H1 (cell line): ENCODE results near the gene CNTN6. TPM values are rescaled to one million over a fixed set of nuclear protein-coding genes. Genes with fewer than 3 reads are reported as not detected.
A peak's percentile ranks its signal among the peaks of the same experiment; 100 is the strongest.

Experiments used
- CTCF ChIA-PET: fragments of 300-600 bp; sonication (Branson Sonifier 250); formaldehyde crosslinking; loops from one replicate; lab custom pipeline; 2021; ENCODE audit not compliant: partially characterized antibody; lab: Charles Lee
- POLR2A ChIA-PET: fragments of 300-600 bp; sonication (Branson Sonifier 250); formaldehyde crosslinking; loops from one replicate; lab custom pipeline; 2021; ENCODE audit warnings: inconsistent platforms; ENCODE audit not compliant: partially characterized antibody; lab: Charles Lee
- DNase-seq, 2 experiments: peaks; one replicate each; pipeline versions ENCODE4 v3.0.0 to v3.0.0-alpha.2; 2010 to 2022; ENCODE audit warnings: low spot score in 2 of 2, low read depth in 1 of 2, mixed read lengths in 1 of 2
- FAIRE-seq: peaks from 2 replicates; lab custom pipeline; 2011; peaks lifted over from hg19 to GRCh38; lab: Jason Lieb, UNC
- H2AFZ ChIP-seq: 2 replicates; pipeline ENCODE4 v1.8.1; 2012; ENCODE audit warnings: low read length, inconsistent platforms
- H2AK5ac ChIP-seq: 2 replicates; pipeline ENCODE4 v1.6.1; 2013; ENCODE audit warnings: low read depth, low read length
- H2BK120ac ChIP-seq: replicated peaks from 2 replicates; pipeline ENCODE3; 2013; ENCODE audit warnings: low read depth, low read length, inconsistent platforms
- H2BK12ac ChIP-seq: 2 replicates; pipeline ENCODE4 v1.6.1; 2013; ENCODE audit warnings: low read depth, low read length
- H2BK15ac ChIP-seq: 2 replicates; pipeline ENCODE4 v1.6.1; 2013; ENCODE audit warnings: low read length
- H2BK20ac ChIP-seq: 2 replicates; pipeline ENCODE4 v1.6.1; 2013; ENCODE audit warnings: low read length
- H2BK5ac ChIP-seq: 2 replicates; pipeline ENCODE4 v1.6.1; 2013; ENCODE audit warnings: low read depth, low read length
- H3K14ac ChIP-seq: 2 replicates; pipeline ENCODE4 v1.6.1; 2013; ENCODE audit warnings: inconsistent platforms; ENCODE audit not compliant: insufficient read length
- H3K18ac ChIP-seq: 2 replicates; pipeline ENCODE4 v1.6.1; 2013; ENCODE audit warnings: low read length; ENCODE audit errors: extremely low read depth
- H3K23ac ChIP-seq: 2 replicates; pipeline ENCODE4 v1.6.1; 2013; ENCODE audit warnings: inconsistent platforms; ENCODE audit not compliant: insufficient read length
- H3K23me2 ChIP-seq: 2 replicates; pipeline ENCODE4 v1.6.1; 2013; ENCODE audit warnings: low read depth, low read length
- H3K27ac ChIP-seq: 2 replicates; pipeline ENCODE4 v1.6.1; 2011; ENCODE audit warnings: low read depth, low read length, inconsistent platforms
- H3K27me3 ChIP-seq, 4 experiments: replicated peaks in 1 of 4; 1 replicate in 1 of 4; 2 replicates in 3 of 4; pipeline versions ENCODE4 v1.6.1 to v1.8.1; 2011 to 2013; ENCODE audit warnings: low read length in 3 of 4, mild to moderate bottlenecking in 3 of 4, inconsistent platforms in 2 of 4, mixed read lengths in 2 of 4, moderate library complexity in 1 of 4; ENCODE audit not compliant: control insufficient read depth in 3 of 4, insufficient read depth in 3 of 4; ENCODE audit errors: extremely low read depth in 1 of 4
- H3K36me3 ChIP-seq, 4 experiments: 2 replicates each; pipeline versions ENCODE4 v1.6.1 to v1.8.1; 2011 to 2013; ENCODE audit warnings: mild to moderate bottlenecking in 4 of 4, low read length in 3 of 4, moderate library complexity in 2 of 4, control low read depth in 1 of 4, inconsistent platforms in 1 of 4; ENCODE audit not compliant: insufficient read depth in 4 of 4, control insufficient read depth in 2 of 4
- H3K4ac ChIP-seq: replicated peaks from 2 replicates; pipeline ENCODE3; 2013; ENCODE audit warnings: low read length, low read depth, mixed read lengths, inconsistent platforms; ENCODE audit not compliant: insufficient read length
- H3K4me1 ChIP-seq, 4 experiments: replicated peaks in 1 of 4; 1 replicate in 1 of 4; 2 replicates in 3 of 4; pipeline versions ENCODE4 v1.6.1 to v1.8.1; 2011 to 2013; ENCODE audit warnings: low read length in 3 of 4, inconsistent platforms in 2 of 4, mixed read lengths in 1 of 4; ENCODE audit not compliant: insufficient read depth in 4 of 4, control insufficient read depth in 3 of 4
- H3K4me2 ChIP-seq, 2 experiments: 2 replicates each; pipeline versions ENCODE4 v1.6.1 to v1.8.1; 2011 to 2013; ENCODE audit warnings: low read depth in 2 of 2, low read length in 2 of 2, control low read depth in 1 of 2, inconsistent platforms in 1 of 2, mild to moderate bottlenecking in 1 of 2; ENCODE audit not compliant: insufficient read depth in 1 of 2
- H3K4me3 ChIP-seq, 4 experiments: fragments of 200-600, 300-600 bp in 1 of 4; sonication (generic), shearing (Covaris generic), sonication (Bioruptor Twin) in 1 of 4; 2 replicates each; pipeline versions ENCODE4 v1.5.1 to v1.8.1; 2011 to 2016; ENCODE audit warnings: low read length in 4 of 4, low read depth in 3 of 4, control low read depth in 2 of 4, inconsistent platforms in 2 of 4, mild to moderate bottlenecking in 2 of 4, mixed read lengths in 1 of 4, moderate library complexity in 1 of 4; ENCODE audit not compliant: insufficient read depth in 2 of 4; ENCODE audit errors: extremely low read depth in 1 of 4
- H3K56ac ChIP-seq: replicated peaks from 2 replicates; pipeline ENCODE3; 2013; ENCODE audit warnings: low read depth, mild to moderate bottlenecking, mixed read lengths, low read length, inconsistent platforms; ENCODE audit not compliant: insufficient read length
- H3K79me1 ChIP-seq: 2 replicates; pipeline ENCODE4 v1.6.1; 2013; ENCODE audit warnings: low read depth, low read length, control low read depth
- H3K79me2 ChIP-seq, 2 experiments: 2 replicates each; pipeline versions ENCODE4 v1.6.1 to v1.8.1; 2012 to 2013; ENCODE audit warnings: low read length in 2 of 2, mild to moderate bottlenecking in 2 of 2, inconsistent platforms in 1 of 2; ENCODE audit not compliant: insufficient read depth in 2 of 2, control insufficient read depth in 1 of 2
- H3K9ac ChIP-seq, 4 experiments: replicated peaks in 1 of 4; 1 replicate in 1 of 4; 2 replicates in 3 of 4; pipeline versions ENCODE4 v1.6.1 to v1.8.1; 2011 to 2013; ENCODE audit warnings: low read depth in 3 of 4, low read length in 3 of 4, control low read depth in 2 of 4, mild to moderate bottlenecking in 2 of 4, moderate library complexity in 2 of 4, inconsistent platforms in 1 of 4; ENCODE audit errors: extremely low read depth in 1 of 4
- H3K9me3 ChIP-seq, 2 experiments: 2 replicates each; pipeline versions ENCODE4 v1.6.1 to v1.8.1; 2012 to 2013; ENCODE audit warnings: mild to moderate bottlenecking in 2 of 2, moderate library complexity in 2 of 2, control low read depth in 1 of 2, inconsistent platforms in 1 of 2, low read depth in 1 of 2, low read length in 1 of 2, mixed read lengths in 1 of 2; ENCODE audit not compliant: insufficient read depth in 2 of 2
- H4K20me1 ChIP-seq, 2 experiments: replicated peaks in 1 of 2; 2 replicates each; pipeline versions ENCODE3 to v1.8.1; 2011 to 2013; ENCODE audit warnings: inconsistent platforms in 2 of 2, low read length in 2 of 2, mild to moderate bottlenecking in 1 of 2; ENCODE audit not compliant: insufficient read depth in 2 of 2, control insufficient read depth in 1 of 2
- H4K5ac ChIP-seq: 2 replicates; pipeline ENCODE4 v1.6.1; 2013; ENCODE audit warnings: low read length, low read depth, mixed read lengths, inconsistent platforms; ENCODE audit not compliant: insufficient read length
- H4K8ac ChIP-seq: 2 replicates; pipeline ENCODE4 v1.8.0; 2013; ENCODE audit warnings: mild to moderate bottlenecking, moderate library complexity, low read length, inconsistent platforms; ENCODE audit not compliant: insufficient read depth; ENCODE audit errors: extremely low read depth
- H4K91ac ChIP-seq: replicated peaks from 2 replicates; pipeline ENCODE3; 2013; ENCODE audit warnings: low read length, mixed read lengths, inconsistent platforms; ENCODE audit not compliant: insufficient read length
- RNF2 ChIP-seq: fragments of 200-900, 300-1000 bp; sonication (generic); IDR thresholded peaks from 2 replicates; pipeline ENCODE4 v1.7.1; 2016; ENCODE audit warnings: borderline replicate concordance, low read depth, mild to moderate bottlenecking, antibody characterized with exemption, low read length; ENCODE audit not compliant: poor library complexity, severe bottlenecking; ENCODE audit errors: missing control alignments
- RXRA ChIP-seq: IDR thresholded peaks from 2 replicates; pipeline ENCODE4 v1.6.1; 2011; ENCODE audit warnings: low read depth, mild to moderate bottlenecking, low read length, moderate library complexity; ENCODE audit not compliant: insufficient read depth
- SUZ12 ChIP-seq: fragments of 200-600 bp; sonication (generic); IDR thresholded peaks from 2 replicates; pipeline ENCODE4 v1.6.1; 2012; ENCODE audit warnings: mild to moderate bottlenecking, inconsistent platforms, low read length, moderate library complexity, mixed read lengths
- TAF1 ChIP-seq: IDR thresholded peaks from 2 replicates; pipeline ENCODE4 v1.6.1; 2011; ENCODE audit warnings: mild to moderate bottlenecking, low read depth, low read length
- TEAD4 ChIP-seq: IDR thresholded peaks from 2 replicates; pipeline ENCODE4 v1.6.1; 2012; ENCODE audit warnings: low read depth, low read length, inconsistent platforms, mixed read lengths
- WGBS, 2 experiments: shearing (Covaris generic) in 1 of 2; methylation state at CpG; one replicate each; pipeline versions ENCODE4 v1.1.6 to v1.1.7; 2013 to 2015; ENCODE audit warnings: low lambda C conversion rate in 2 of 2, mixed read lengths in 2 of 2, inconsistent platforms in 1 of 2, low coverage in 1 of 2, missing lambda C conversion rate in 1 of 2; ENCODE audit not compliant: insufficient replicate concordance in 2 of 2, insufficient coverage in 1 of 2, insufficient read length in 1 of 2; ENCODE audit errors: extremely low coverage in 1 of 2, missing lambda C conversion rate in 1 of 2; 5-methylcytosine and 5-hydroxymethylcytosine counted together
- polyA plus RNA-seq, 7 experiments: library from polyadenylated mRNA; depleted of rRNA in 3 of 7; stranded (reverse) in 5 of 7; unstranded in 2 of 7; fragments of >200 nt in 5 of 7; fragments of 200-250 nt in 2 of 7; gene quantifications; 1 replicate in 5 of 7; 2 replicates in 1 of 7; 4 replicates in 1 of 7; pipeline versions ENCODE4 v1.2.1 to v1.2.3, GENCODE V29; 2011 to 2013; ENCODE audit warnings: missing spikeins in 2 of 7, mixed read lengths in 2 of 7
- total RNA-seq: library from RNA; stranded (reverse); fragmentation: NEBNext Ultra II Directional; extraction: Animal tissue kit (Norgen Biotek cat#: 25700); gene quantifications from 2 replicates; pipeline ENCODE4 v1.2.1, GENCODE V29; 2021

CNTN6 gene
- total and polyA plus RNA-seq, 2 of the 8 experiments (the other 6 are each of a cell fraction or from before 2014, with no cell fraction given) = not detected

- TF ChIP-seq RXRA (no peak), SUZ12 (no peak), RNF2 (no peak), TEAD4 (no peak), TAF1 (no peak)
- 100% methylated on average over 4 of the region's 4 CpGs; no CpG with 5 or more reads in 1 of the 2 experiments for WGBS, 2 experiments
- no peaks in the 10 kb centered on the region for H3K79me2 ChIP-seq
- no peak overlapping the region for H3K4me3 ChIP-seq
- H4K8ac ChIP-seq = no peak overlapping the region
- no peak overlapping the region for H2BK20ac ChIP-seq
- no peak overlapping the region for H3K23ac ChIP-seq
- H3K18ac ChIP-seq = no peak overlapping the region
- H3K9ac ChIP-seq = no peak overlapping the region
- ChIA-PET POLR2A (no interaction called here), CTCF (interaction anchor here (1.5 kb wide), 1 partner anchor 44 kb away, joined by 3 read pairs; no protein-coding TSS in a partner anchor)
- H3K4me2 ChIP-seq = no peak overlapping the region
- no peak overlapping the region for H4K91ac ChIP-seq
- H2BK5ac ChIP-seq = no peak overlapping the region
- no peaks in the 10 kb centered on the region for H3K23me2 ChIP-seq
- DNase-seq (no peak), FAIRE-seq (no peak)
- H2BK15ac ChIP-seq = no peak overlapping the region
- H3K27ac ChIP-seq = no peak overlapping the region
- no peak overlapping the region for H2AK5ac ChIP-seq
- peak overlapping the region; percentile 13 for H3K4ac ChIP-seq
- H2BK12ac ChIP-seq = no peak overlapping the region
- H2BK120ac ChIP-seq = no peak overlapping the region
- H4K5ac ChIP-seq = no peak overlapping the region
- H2AFZ ChIP-seq = no peak overlapping the region
- H4K20me1 ChIP-seq = no peaks in the 10 kb centered on the region
- no peaks in the 10 kb centered on the region; a peak in 1 of 8 replicates for H3K36me3 ChIP-seq
- no peak overlapping the region for H3K56ac ChIP-seq
- H3K4me1 ChIP-seq = 0 out of 7 replicates have a peak, but pooled peaks cover 0 to 2% (median under 1%) of the 10 kb centered on the region in 4 experiments
- H3K79me1 ChIP-seq = no peaks in the 10 kb centered on the region
- H3K9me3 ChIP-seq = no peaks in the 10 kb centered on the region
- H3K14ac ChIP-seq = no peak overlapping the region
- H3K27me3 ChIP-seq = no peaks in the 10 kb centered on the region
These were observed 138.1 kb downstream of the CNTN6 start for GRCh38 chr3:1230920-1231319.
